Hypothalamus (tissue), 51 donors: ENCODE results near the gene NANOS2.

Source experiments
- DNase-seq, 51 donors: peaks; one replicate each; lab custom pipeline; 2025; lab: John Stamatoyannopoulos, UW

Gene NANOS2

DNA sequence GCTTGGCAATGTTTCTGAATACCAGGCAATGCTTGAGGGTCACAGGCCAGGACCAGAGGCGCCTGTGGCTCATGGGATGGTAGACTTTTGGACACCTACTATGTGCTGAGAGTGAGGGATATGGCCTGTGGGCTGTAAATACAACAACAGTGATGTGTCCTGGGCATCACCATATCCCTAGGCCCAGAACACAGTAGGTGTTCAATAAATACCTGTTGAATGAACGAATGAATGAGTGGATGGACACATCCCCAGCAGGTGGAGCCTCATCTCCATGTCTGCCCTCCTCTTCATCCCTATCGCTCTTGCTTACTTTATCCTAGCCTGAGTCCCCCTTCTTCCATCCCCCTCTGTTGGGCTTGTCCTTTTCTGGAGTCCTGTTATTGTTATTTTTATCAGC is 16.5 kb upstream of the NANOS2 start:
- no peak for DNase-seq

- no peak for DNase-seq
Observed at GRCh38 chr19:45929247-45929646, 14.7 kb upstream of the NANOS2 start.

DNA sequence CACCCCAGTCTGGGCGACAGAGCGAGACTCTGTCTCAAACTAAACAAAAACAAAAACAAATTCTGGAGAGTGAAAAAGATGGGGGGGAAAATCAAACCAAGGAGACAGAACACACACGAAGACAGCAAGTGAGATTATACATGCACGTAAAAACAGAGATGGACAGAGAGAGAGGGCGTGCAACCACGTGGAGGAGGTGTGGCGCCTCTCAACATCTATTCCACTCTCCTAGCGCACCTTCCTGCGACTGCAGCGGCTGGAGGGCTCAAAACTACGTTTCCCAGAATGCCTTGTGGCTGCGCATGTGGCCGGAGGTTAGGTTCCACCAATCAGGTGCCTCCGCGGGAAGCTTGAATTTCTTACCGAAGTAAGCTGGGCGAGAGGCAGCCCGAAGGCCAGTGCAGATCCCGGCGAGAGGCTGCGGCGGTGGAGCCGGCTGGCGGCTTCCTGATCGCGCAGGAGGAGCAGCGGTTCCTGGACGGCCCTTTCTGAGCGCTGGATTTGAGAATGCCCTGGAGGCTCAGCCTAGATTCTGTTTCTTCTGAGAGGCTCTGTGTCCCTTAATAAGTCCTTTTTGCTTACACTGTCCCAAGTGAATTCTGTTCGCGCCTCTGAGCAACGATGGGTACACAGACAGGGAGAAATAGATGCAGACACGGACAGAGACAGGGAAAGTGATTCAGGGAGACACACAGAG is 13.1 kb upstream of the NANOS2 start:
- peak; percentile 13 to 88 (median 69) for DNase-seq

DNA sequence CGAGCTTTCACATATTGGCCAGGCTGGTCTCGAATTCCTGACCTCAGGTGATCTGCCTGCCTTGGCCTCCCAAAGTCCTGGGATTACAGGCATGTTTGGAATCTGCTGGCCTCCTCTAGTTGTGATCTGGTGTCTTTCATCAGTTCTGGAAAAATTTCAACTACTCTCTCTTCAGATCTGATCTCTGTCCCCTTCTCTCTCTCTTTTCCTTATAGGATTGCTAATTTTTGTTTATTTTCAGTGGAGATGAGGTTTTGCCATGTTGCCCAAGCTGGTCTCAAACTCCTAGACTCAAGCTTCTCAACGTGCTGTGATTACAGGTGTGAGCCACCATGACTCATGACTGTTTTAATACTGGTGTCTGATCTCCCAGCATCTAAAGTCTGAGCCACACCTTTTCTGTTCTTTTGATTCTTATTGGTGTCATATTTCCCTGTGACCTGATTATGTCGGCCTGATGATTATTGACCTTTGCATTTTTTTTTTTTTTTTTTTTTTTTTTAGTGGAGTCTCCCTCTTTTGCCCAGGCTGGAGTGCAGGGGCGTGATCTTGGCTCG is 10.4 kb upstream of the NANOS2 start:
- no peak for DNase-seq

GRCh38 chr19:45922281-45922680 is 7.7 kb upstream of the NANOS2 start:
- DNase-seq, result no peak

DNA sequence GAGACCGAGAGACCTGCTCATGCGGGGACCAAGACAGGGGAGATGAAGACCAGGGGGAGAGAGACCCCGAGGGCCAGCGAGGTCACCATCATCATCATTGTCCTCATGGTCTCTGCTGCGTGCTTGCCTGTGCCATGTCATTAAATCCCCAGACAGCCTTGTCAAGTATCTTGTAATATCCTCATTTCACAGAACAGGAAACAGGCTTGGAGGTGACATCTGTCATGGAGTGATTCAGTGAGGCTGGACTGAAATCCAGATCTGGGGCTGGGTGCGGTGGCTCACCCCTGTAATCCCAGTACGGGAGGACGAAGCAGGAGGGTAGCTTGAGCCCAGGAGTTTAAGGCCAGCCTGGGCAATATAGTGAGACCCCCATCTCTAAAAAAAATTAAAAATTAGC is 5.9 kb upstream of the NANOS2 start:
- DNase-seq, result no peak

DNA sequence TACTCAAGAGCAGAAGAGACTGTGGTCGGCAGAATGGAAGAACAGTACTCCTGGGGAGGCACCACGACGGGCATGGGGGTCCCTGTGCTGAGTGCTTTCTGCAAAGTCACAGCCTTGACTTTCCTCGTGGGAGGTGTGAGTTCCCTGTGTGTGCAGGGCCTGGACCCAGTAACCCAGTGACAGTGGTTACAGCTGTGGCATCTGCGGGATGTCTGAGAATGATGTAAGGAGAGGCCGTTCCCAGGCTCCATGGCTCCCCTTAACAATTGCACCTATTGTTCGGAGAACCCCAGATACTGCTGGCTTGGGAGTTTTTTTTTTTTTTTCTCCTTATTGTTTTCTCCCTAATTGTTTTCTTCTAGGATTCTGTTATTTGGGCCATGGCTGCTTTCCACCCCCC is 5.1 kb upstream of the NANOS2 start:
- peak in 36 of 51 donors; percentile 4 to 68 (median 30) for DNase-seq

DNA sequence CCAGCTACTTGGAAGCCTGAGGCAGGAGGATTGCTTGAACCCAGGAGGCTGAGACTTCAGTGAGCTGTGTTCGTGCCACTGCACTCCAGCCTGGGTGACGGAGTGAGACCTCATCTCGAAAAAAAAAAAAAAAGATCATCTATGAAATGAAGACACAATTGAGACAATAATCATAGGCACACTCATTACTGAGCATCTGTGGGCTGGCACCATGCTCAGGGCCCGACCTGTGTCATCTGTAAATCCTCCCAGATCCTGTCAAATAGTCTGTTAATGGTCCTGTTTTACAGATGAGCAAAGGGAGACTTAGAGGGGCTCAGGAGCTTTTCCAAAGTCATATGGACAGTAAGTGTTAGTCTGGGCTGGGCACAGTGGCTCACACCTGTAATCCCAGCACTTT is 4.1 kb upstream of the NANOS2 start:
- no peak for DNase-seq

DNA sequence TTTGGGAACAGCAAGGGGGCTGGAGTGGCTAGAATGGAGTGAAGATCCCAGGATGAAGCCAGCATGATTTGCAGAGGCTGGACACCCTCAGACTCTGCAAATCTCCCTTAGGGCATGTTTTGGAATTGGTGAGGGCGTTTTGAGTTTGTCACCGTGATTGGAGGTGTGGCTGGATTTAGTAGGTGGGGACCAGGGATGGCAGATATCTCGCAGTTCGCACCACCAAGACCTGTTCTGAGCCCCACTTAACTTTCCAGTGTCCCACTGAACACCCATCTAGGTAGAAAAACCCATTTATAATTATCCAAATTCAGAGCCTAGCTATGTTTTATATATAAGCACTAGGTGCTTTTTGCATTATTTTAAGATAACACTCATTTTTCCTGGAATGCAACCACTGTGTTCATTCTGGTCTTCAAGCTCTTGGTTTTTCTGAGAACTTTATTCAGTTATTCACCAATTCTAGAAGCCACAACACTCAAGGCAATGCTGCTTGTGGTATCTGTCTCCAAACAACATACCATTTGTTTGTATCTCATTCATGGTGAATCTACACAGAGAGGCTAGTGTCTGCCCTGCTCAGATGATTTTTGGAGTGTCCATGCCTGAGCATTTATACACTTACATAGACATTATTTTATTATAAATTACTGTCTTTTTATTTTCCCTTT is 3.0 kb upstream of the NANOS2 start:
- DNase-seq, result peak in 6 of 51 donors; percentile 6 to 32 (median 20)

GRCh38 chr19:45911291-45911690 is 3.3 kb downstream of the NANOS2 start:
- no peak for DNase-seq

GRCh38 chr19:45908956-45909355 is 5.6 kb downstream of the NANOS2 start:
- DNase-seq, result peak in 1 of 51 donors; percentile 6

DNA sequence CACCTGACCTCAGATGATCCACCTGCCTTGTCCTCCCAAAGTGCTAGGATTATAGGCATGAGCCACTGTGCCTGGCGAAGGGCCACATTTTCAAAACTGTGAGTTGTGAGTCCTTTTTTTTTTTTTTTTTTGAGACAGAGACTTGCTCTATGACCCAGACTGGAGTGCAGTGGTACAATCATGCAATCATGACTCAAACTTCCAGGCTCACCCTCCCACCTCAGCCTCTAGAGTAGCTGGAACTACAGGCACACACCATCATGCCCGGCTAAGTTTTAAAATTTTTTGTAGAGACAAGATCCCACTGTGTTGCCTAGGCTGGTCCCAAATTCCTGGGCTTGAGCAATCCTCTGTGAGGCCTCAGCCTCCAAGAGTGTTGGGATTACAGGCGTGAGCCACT is 8.4 kb downstream of the NANOS2 start:
- DNase-seq, result no peak

DNA sequence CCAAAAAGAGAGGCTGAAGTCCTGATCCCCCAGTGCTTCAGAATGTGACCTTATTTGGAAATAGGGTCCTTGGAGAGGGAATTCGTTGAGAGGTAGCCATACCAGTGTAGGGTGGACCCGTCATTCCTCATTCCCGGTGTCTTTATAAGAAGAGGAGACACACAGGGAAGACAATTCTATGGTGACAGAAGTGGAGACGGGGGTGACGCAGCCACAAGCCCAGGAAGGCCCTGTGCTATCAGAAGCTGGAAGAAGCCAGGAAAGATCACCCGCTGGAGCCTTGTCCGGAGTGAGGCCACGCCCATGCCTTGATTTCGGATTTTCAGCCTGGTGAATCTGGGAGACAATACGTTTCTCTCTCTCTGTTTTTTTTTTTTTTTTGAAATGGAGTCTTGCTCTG is 9.6 kb downstream of the NANOS2 start:
- DNase-seq, result no peak

- peak; percentile 78 to 99 (median 96) for DNase-seq
Observed at GRCh38 chr19:45902651-45903625, 11.6 kb downstream of the NANOS2 start.

DNA sequence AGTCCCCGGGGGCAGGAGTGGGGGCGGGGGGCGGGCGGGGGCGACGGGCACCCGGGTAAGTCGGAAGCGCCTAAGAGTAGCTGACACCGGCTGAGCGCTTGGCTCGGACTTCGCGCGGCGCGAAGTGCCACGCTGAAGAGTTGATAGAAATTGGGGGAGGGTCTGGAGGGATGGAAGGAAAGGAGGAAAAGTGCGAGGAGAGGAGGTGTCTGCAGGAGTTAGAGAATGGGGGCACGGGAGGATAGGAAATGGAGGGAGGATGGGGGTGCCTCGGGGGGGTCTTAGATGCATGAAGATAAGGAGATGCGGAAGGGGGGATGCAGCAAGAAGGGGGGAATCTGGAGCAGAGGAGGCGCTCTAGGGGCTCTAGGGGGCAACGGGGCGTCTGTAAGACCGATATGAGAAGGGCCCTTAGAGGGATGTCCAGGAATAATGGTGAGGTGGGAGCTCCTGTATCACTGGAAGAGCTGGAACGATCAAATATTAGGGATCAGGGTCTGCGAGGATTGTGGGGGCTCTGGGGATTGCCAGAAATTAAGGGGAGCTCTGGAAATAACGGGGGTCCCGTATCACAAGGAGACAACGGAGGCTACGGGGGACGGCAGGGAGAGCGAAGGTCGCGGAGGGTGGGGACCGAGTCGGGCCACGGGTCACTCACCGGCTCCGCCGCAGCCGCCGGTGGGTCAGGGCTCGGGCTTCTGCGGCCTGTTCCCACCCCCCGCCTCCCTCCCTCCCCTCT is 12.5 kb downstream of the NANOS2 start, which contains the start of gene MYPOP:
Gene MYPOP, minus strand, starts transcription at position 702 of the 739 bp plus-strand sequence. CDS start 840 bp downstream, outside the sequence.
- DNase-seq, result peak in 2 of 51 donors; percentile 42 to 43

GRCh38 chr19:45901432-45901911 is 13.1 kb downstream of the NANOS2 start:
- DNase-seq, result peak in 8 of 51 donors; percentile 8 to 22 (median 14)

DNA sequence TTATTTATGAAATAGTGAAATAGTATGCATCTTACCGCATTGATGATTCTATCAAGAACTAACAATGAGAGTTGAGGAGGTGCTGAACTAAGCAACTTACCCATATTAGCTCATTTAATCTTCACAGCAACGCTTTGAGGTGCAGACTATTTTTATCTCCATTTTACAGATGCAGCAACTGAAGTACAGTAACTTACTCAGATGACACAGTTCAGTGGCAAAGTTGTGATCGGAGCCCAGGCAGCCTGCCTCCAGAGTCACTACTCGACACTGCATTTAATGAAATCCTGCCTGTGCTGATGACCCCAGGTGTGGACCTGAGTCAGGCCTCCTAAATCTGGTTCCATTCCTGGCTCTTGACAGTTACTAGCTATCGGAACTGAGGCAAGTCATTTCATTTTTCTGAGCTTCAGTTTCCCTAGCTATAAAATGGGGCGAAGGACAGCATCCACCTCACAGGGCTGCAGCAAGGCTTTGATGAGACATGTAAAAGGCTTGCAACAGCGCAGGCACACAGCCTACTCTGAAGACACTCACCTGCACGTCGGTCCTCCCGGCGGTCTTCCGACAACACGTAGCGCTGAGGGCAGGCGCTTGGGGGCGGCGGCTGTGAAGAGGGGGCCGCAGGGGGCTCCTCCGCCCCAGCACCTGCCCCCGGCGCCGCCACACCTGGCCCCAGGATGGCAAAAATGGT is 13.7 kb downstream of the NANOS2 start:
- no peak for DNase-seq

DNA sequence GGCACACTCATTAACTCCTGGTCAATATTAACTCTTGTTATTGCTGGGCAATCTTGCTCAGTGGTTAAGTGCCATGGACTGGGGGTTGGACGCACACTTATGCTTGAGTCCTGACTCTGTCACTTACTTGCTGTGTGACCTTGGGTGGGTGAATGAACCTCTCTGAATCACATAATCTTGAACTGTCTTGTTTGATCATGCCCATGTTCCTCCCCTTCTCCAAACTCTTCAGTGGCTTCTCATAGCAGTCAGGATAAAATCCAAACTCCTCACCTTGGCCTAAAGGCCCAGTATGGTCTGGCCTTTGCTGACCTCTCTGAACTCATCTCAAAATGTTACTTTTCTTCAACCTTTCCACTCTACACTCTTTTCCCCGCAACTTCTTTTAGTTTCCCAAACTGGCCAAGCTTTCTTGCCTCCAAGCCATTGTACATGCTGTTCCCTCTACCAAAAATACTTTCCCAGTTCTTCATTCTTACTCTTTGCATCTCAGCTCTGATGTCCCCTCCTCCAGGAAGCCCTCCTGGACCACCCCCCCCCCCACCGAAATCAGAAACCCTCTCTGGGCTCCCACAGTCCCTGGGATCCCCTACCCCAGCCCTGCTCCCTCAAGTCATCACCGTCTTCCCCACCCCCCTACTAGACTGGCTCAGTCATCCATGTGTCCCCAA is 14.5 kb downstream of the NANOS2 start:
- DNase-seq, result no peak

DNA sequence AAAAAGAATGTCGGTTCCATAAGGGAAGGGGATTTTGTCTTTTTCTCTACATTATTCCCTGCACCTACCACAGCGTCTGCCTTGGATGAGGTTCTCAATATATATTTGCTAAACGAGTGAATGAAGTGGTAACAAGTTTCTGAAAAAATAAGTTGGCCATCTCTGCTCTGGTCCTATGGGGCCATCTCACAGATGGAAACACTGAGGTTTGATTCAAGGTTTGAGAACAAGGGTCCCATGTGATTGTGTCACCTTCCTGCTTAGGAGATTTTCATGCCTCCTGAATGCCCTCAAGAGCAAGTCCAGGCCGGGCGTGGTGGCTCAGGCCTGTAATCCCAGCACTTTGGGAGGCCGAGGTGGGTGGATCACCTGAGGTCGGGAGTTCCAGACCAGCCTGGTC is 15.3 kb downstream of the NANOS2 start:
- no peak for DNase-seq
